GM23338 (cell line): ENCODE results near the gene MFSD6L. TPM values are rescaled to one million over a fixed set of nuclear protein-coding genes. Genes with fewer than 3 reads are reported as not detected.

Experiments used
- ATAC-seq: fragments of 200-7000 bp; cut with Tn5 transposase; 3 replicates; pipeline ENCODE4 v1.9.1; 2020
- DNase-seq: peaks from one replicate; pipeline ENCODE4 v3.0.0-alpha.2; 2015; ENCODE audit warnings: low spot score
- H2AFZ ChIP-seq: fragments of 200-600 bp; sonication (generic); 2 replicates; pipeline ENCODE4 v1.8.0; 2016; ENCODE audit warnings: antibody characterized with exemption, mild to moderate bottlenecking, moderate library complexity
- H3F3A ChIP-seq: fragments of 200-600 bp; sonication (generic); replicated peaks from 2 replicates; pipeline ENCODE4 v1.8.0; 2017; ENCODE audit warnings: antibody characterized with exemption, mixed run types, low read depth
- H3K27ac ChIP-seq: fragments of 200-600 bp; sonication (generic); 2 replicates; pipeline ENCODE4 v1.6.1; 2016; ENCODE audit warnings: low read depth
- H3K27me3 ChIP-seq: fragments of 200-600 bp; sonication (generic); 2 replicates; pipeline ENCODE4 v1.8.0; 2016; ENCODE audit warnings: mild to moderate bottlenecking, mixed run types, moderate library complexity; ENCODE audit not compliant: insufficient read depth
- H3K36me3 ChIP-seq: fragments of 200-600 bp; sonication (generic); 2 replicates; pipeline ENCODE4 v1.8.0; 2016; ENCODE audit warnings: mild to moderate bottlenecking; ENCODE audit not compliant: insufficient read depth
- H3K4me1 ChIP-seq: fragments of 200-600 bp; sonication (generic); 2 replicates; pipeline ENCODE4 v1.8.0; 2016; ENCODE audit warnings: mild to moderate bottlenecking, moderate library complexity; ENCODE audit not compliant: insufficient read depth
- H3K4me2 ChIP-seq: fragments of 200-600 bp; sonication (generic); 2 replicates; pipeline ENCODE4 v1.7.1; 2017; ENCODE audit warnings: mixed run types
- H3K4me3 ChIP-seq: fragments of 200-600 bp; sonication (generic); 2 replicates; pipeline ENCODE4 v1.6.1; 2016; ENCODE audit warnings: mixed run types
- H3K79me2 ChIP-seq: fragments of 200-600 bp; sonication (generic); replicated peaks from 2 replicates; pipeline ENCODE4 v1.8.0; 2017; ENCODE audit warnings: mild to moderate bottlenecking; ENCODE audit not compliant: insufficient read depth
- H3K9me2 ChIP-seq: fragments of 200-600 bp; sonication (generic); 2 replicates; pipeline ENCODE4 v1.8.0; 2017; ENCODE audit not compliant: insufficient read depth
- H4K20me1 ChIP-seq: fragments of 200-600 bp; sonication (generic); replicated peaks from 2 replicates; pipeline ENCODE4 v1.8.0; 2017; ENCODE audit warnings: mild to moderate bottlenecking; ENCODE audit not compliant: insufficient read depth
- H3K27ac Mint-ChIP-seq: 2 replicates; pipeline ENCODE4 v1.8.0; 2020; ENCODE audit warnings: inconsistent platforms, mild to moderate bottlenecking, moderate library complexity, mixed read lengths
- H3K27me3 Mint-ChIP-seq: 3 replicates; pipeline ENCODE4 v1.8.0; 2022; ENCODE audit warnings: low read depth, mild to moderate bottlenecking, moderate library complexity, mixed read lengths, inconsistent platforms; ENCODE audit not compliant: insufficient read depth, poor library complexity
- H3K36me3 Mint-ChIP-seq: 3 replicates; pipeline ENCODE4 v1.8.0; 2021; ENCODE audit warnings: low read depth, mild to moderate bottlenecking, inconsistent platforms, moderate library complexity, mixed read lengths
- H3K4me1 Mint-ChIP-seq: 3 replicates; pipeline ENCODE4 v1.8.0; 2020; ENCODE audit warnings: mild to moderate bottlenecking, inconsistent platforms, mixed read lengths
- H3K4me3 Mint-ChIP-seq: 3 replicates; pipeline ENCODE4 v1.8.0; 2021; ENCODE audit warnings: moderate library complexity, mild to moderate bottlenecking, inconsistent platforms, mixed read lengths
- H3K9me3 Mint-ChIP-seq: 3 replicates; pipeline ENCODE4 v1.8.0; 2020; ENCODE audit warnings: moderate library complexity, mild to moderate bottlenecking, inconsistent platforms, mixed read lengths
- JUNB ChIP-seq: IDR thresholded peaks from one replicate; pipeline ENCODE4 v1.6.1; 2016; ENCODE audit warnings: antibody characterized with exemption; ENCODE audit not compliant: unreplicated experiment
- NANOG ChIP-seq: IDR thresholded peaks from 2 replicates; pipeline ENCODE4 v1.6.1; 2016; ENCODE audit warnings: antibody characterized with exemption, borderline replicate concordance
- POLR2AphosphoS5 ChIP-seq: IDR thresholded peaks from 2 replicates; pipeline ENCODE4 v1.6.1; 2016; ENCODE audit warnings: antibody characterized with exemption, low read depth
- polyA plus RNA-seq: library from polyadenylated mRNA; unstranded; fragments of >200 nt; fragmentation: Nextera tagmentation; extraction: Ambion mirVana; gene quantifications from 2 replicates; pipeline ENCODE4 v1.2.1, GENCODE V29; 2016
- total RNA-seq: library from RNA; depleted of rRNA; stranded (reverse); fragments of >200 nt; shearing (Covaris generic); gene quantifications from 2 replicates; pipeline ENCODE4 v1.2.3, GENCODE V29; 2014
- TF ChIP-seq, protein P1 (sequence below), 2 experiments: fragments of 200-600 bp in 1 of 2; sonication (generic) in 1 of 2; conservative IDR thresholded peaks; 2 replicates each; pipeline versions ENCODE4 v1.5.1 to v1.6.1; 2016 to 2017; ENCODE audit warnings: antibody characterized with exemption in 2 of 2, low read depth in 2 of 2, mild to moderate bottlenecking in 2 of 2, moderate library complexity in 1 of 2
- TF ChIP-seq, protein P2 (sequence below): IDR thresholded peaks from one replicate; pipeline ENCODE4 v1.6.1; 2018; ENCODE audit warnings: antibody characterized with exemption; ENCODE audit not compliant: unreplicated experiment
- TF ChIP-seq, protein P3 (sequence below): IDR thresholded peaks from 2 replicates; pipeline ENCODE4 v1.6.1; 2016; ENCODE audit warnings: antibody characterized with exemption
- TF ChIP-seq, protein P4 (sequence below): fragments of 250-450 bp; sonication (Bioruptor Pico); IDR thresholded peaks from 2 replicates; pipeline ENCODE4 v1.5.0; 2020; ENCODE audit warnings: mild to moderate bottlenecking, moderate library complexity

MFSD6L gene
- total and polyA plus RNA-seq, 2 experiments from 2014 or later, result 0.52 to 2.8 TPM

DNA sequence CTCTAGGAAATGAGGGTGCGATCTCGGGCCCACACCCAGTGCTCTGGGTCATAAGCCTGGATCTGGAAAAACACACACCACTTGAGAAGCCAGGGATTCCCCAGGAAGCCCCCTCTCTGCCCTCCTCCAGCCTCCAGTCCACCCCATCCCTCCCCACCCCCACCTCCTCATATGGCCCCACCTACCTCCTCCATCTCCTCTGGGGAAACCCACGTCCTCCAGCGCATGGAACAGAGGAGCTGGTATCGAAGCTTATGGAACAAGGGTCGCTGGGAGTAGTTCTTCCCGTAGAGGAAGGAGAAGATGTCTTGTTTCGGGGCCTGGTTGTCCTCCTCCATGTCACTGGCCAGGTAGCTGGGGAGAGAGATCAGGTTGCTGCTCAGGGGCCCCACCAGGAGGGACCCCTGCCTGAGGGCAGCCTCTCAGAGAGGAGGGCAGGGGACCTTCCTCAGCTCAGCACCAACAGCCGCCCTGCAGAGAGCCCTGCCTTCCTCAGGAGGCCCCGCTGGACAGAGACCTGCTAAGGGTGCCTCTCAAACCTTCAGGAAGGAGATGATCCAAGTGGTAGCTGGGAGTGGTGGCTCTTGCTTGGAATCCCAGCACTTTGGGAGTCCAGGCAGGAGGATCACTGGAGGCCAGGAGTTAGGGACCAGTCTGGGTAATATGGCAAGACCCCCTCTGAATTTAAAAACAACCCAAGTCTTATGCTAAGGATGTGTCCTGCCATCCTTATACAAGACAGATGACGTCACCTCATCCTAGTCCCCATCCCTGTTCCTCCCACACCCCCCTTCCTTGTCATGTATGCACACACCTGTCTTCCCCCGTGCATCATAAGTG is 45.8 kb downstream of the MFSD6L start (continued):
- TF ChIP-seq, protein P1, sequence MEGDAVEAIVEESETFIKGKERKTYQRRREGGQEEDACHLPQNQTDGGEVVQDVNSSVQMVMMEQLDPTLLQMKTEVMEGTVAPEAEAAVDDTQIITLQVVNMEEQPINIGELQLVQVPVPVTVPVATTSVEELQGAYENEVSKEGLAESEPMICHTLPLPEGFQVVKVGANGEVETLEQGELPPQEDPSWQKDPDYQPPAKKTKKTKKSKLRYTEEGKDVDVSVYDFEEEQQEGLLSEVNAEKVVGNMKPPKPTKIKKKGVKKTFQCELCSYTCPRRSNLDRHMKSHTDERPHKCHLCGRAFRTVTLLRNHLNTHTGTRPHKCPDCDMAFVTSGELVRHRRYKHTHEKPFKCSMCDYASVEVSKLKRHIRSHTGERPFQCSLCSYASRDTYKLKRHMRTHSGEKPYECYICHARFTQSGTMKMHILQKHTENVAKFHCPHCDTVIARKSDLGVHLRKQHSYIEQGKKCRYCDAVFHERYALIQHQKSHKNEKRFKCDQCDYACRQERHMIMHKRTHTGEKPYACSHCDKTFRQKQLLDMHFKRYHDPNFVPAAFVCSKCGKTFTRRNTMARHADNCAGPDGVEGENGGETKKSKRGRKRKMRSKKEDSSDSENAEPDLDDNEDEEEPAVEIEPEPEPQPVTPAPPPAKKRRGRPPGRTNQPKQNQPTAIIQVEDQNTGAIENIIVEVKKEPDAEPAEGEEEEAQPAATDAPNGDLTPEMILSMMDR (conservative IDR thresholded peaks at IDR 0.05; ENCODE audit: low read depth in 2 of 2), result no peak
- TF ChIP-seq, protein P2, sequence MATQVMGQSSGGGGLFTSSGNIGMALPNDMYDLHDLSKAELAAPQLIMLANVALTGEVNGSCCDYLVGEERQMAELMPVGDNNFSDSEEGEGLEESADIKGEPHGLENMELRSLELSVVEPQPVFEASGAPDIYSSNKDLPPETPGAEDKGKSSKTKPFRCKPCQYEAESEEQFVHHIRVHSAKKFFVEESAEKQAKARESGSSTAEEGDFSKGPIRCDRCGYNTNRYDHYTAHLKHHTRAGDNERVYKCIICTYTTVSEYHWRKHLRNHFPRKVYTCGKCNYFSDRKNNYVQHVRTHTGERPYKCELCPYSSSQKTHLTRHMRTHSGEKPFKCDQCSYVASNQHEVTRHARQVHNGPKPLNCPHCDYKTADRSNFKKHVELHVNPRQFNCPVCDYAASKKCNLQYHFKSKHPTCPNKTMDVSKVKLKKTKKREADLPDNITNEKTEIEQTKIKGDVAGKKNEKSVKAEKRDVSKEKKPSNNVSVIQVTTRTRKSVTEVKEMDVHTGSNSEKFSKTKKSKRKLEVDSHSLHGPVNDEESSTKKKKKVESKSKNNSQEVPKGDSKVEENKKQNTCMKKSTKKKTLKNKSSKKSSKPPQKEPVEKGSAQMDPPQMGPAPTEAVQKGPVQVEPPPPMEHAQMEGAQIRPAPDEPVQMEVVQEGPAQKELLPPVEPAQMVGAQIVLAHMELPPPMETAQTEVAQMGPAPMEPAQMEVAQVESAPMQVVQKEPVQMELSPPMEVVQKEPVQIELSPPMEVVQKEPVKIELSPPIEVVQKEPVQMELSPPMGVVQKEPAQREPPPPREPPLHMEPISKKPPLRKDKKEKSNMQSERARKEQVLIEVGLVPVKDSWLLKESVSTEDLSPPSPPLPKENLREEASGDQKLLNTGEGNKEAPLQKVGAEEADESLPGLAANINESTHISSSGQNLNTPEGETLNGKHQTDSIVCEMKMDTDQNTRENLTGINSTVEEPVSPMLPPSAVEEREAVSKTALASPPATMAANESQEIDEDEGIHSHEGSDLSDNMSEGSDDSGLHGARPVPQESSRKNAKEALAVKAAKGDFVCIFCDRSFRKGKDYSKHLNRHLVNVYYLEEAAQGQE, result no peak

DNA sequence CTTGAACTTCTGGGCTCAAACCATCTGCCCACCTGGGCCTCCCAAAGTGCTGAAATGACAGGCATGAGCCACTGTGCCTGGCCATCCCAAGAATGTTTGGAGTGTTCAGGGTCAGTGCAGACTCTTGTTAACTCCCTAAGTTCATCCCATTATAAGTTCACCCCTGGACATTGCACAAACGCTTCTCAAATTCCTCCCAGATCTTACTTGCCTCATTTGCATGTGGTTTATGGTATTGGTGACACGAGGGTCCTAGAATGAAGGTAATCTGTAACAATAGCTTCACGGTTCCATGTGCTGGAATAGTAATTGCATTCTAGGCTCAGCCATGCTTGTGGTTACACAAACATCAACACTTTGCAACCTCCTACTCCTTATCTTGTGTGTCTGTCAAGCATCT is 49.5 kb downstream of the MFSD6L start:
- no peaks in the 10 kb centered on the region for H3K79me2 ChIP-seq
- H3K36me3 ChIP-seq, result no peaks in the 10 kb centered on the region
- H3K4me1 Mint-ChIP-seq, result peaks cover 2% of the 10 kb centered on the region

More for the DNA sequence above, 49.5 kb downstream of the MFSD6L start:
- H3K9me3 Mint-ChIP-seq, result peaks cover 7% of the 10 kb centered on the region; the same call in 2 of the 3 replicates
- H3K4me1 ChIP-seq, result no peaks in the 10 kb centered on the region
- peaks cover 4% of the 10 kb centered on the region for H3K27me3 ChIP-seq
- no peaks in the 10 kb centered on the region for H3K36me3 Mint-ChIP-seq
- no peak overlapping the region for H3K27ac ChIP-seq
- DNase-seq (no peak), ATAC-seq (no peak)
- no peak overlapping the region for H3K27ac Mint-ChIP-seq
- H3K9me2 ChIP-seq, result no peaks in the 10 kb centered on the region
- H4K20me1 ChIP-seq, result no peaks in the 10 kb centered on the region
- H3F3A ChIP-seq, result no peaks in the 10 kb centered on the region
- H3K4me3 ChIP-seq, result no peak overlapping the region
- H3K4me2 ChIP-seq, result no peak overlapping the region
- no peak overlapping the region for H3K4me3 Mint-ChIP-seq
- peaks cover 4% of the 10 kb centered on the region for H3K27me3 Mint-ChIP-seq
- no peak overlapping the region for H2AFZ ChIP-seq
- TF ChIP-seq POLR2AphosphoS5, result no peak
- TF ChIP-seq JUNB, result no peak
- TF ChIP-seq, protein P1 (conservative IDR thresholded peaks at IDR 0.05; ENCODE audit: low read depth in 2 of 2), result no peak
- no peak for TF ChIP-seq NANOG
- TF ChIP-seq, protein P3, sequence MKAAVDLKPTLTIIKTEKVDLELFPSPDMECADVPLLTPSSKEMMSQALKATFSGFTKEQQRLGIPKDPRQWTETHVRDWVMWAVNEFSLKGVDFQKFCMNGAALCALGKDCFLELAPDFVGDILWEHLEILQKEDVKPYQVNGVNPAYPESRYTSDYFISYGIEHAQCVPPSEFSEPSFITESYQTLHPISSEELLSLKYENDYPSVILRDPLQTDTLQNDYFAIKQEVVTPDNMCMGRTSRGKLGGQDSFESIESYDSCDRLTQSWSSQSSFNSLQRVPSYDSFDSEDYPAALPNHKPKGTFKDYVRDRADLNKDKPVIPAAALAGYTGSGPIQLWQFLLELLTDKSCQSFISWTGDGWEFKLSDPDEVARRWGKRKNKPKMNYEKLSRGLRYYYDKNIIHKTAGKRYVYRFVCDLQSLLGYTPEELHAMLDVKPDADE, result no peak
- TF ChIP-seq, protein P4, sequence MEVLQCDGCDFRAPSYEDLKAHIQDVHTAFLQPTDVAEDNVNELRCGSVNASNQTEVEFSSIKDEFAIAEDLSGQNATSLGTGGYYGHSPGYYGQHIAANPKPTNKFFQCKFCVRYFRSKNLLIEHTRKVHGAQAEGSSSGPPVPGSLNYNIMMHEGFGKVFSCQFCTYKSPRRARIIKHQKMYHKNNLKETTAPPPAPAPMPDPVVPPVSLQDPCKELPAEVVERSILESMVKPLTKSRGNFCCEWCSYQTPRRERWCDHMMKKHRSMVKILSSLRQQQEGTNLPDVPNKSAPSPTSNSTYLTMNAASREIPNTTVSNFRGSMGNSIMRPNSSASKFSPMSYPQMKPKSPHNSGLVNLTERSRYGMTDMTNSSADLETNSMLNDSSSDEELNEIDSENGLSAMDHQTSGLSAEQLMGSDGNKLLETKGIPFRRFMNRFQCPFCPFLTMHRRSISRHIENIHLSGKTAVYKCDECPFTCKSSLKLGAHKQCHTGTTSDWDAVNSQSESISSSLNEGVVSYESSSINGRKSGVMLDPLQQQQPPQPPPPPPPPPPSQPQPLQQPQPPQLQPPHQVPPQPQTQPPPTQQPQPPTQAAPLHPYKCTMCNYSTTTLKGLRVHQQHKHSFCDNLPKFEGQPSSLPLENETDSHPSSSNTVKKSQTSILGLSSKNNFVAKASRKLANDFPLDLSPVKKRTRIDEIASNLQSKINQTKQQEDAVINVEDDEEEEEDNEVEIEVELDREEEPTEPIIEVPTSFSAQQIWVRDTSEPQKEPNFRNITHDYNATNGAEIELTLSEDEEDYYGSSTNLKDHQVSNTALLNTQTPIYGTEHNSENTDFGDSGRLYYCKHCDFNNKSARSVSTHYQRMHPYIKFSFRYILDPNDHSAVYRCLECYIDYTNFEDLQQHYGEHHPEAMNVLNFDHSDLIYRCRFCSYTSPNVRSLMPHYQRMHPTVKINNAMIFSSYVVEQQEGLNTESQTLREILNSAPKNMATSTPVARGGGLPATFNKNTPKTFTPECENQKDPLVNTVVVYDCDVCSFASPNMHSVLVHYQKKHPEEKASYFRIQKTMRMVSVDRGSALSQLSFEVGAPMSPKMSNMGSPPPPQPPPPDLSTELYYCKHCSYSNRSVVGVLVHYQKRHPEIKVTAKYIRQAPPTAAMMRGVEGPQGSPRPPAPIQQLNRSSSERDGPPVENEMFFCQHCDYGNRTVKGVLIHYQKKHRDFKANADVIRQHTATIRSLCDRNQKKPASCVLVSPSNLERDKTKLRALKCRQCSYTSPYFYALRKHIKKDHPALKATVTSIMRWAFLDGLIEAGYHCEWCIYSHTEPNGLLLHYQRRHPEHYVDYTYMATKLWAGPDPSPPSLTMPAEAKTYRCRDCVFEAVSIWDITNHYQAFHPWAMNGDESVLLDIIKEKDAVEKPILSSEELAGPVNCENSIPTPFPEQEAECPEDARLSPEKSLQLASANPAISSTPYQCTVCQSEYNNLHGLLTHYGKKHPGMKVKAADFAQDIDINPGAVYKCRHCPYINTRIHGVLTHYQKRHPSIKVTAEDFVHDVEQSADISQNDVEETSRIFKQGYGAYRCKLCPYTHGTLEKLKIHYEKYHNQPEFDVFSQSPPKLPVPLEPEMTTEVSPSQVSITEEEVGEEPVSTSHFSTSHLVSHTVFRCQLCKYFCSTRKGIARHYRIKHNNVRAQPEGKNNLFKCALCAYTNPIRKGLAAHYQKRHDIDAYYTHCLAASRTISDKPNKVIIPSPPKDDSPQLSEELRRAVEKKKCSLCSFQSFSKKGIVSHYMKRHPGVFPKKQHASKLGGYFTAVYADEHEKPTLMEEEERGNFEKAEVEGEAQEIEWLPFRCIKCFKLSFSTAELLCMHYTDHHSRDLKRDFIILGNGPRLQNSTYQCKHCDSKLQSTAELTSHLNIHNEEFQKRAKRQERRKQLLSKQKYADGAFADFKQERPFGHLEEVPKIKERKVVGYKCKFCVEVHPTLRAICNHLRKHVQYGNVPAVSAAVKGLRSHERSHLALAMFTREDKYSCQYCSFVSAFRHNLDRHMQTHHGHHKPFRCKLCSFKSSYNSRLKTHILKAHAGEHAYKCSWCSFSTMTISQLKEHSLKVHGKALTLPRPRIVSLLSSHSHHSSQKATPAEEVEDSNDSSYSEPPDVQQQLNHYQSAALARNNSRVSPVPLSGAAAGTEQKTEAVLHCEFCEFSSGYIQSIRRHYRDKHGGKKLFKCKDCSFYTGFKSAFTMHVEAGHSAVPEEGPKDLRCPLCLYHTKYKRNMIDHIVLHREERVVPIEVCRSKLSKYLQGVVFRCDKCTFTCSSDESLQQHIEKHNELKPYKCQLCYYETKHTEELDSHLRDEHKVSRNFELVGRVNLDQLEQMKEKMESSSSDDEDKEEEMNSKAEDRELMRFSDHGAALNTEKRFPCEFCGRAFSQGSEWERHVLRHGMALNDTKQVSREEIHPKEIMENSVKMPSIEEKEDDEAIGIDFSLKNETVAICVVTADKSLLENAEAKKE, result no peak
